Prostate gland (tissue), 2 donors: ENCODE results near the gene LILRB4.

Experiments
- POLR2A ChIP-seq: fragments of 450-650 bp; IDR thresholded peaks from one replicate; pipeline ENCODE4 v1.6.1; 2016; ENCODE audit warnings: antibody characterized with exemption, mild to moderate bottlenecking
- POLR2AphosphoS5 ChIP-seq: sonication (generic); formaldehyde crosslinking; IDR thresholded peaks from one replicate; pipeline ENCODE4 v1.6.1; 2017; ENCODE audit warnings: antibody characterized with exemption
- TF ChIP-seq, protein P1 (sequence below), 4 experiments: fragments of 200-600 bp in 2 of 4; fragments of 450-650 bp in 2 of 4; sonication (generic) in 2 of 4; IDR thresholded peaks; 1 replicate in 3 of 4; 2 replicates in 1 of 4; pipeline ENCODE4 v1.5.1; 2016 to 2019; ENCODE audit warnings: antibody characterized with exemption in 4 of 4, mild to moderate bottlenecking in 2 of 4, moderate library complexity in 2 of 4

- TF ChIP-seq, protein P1, sequence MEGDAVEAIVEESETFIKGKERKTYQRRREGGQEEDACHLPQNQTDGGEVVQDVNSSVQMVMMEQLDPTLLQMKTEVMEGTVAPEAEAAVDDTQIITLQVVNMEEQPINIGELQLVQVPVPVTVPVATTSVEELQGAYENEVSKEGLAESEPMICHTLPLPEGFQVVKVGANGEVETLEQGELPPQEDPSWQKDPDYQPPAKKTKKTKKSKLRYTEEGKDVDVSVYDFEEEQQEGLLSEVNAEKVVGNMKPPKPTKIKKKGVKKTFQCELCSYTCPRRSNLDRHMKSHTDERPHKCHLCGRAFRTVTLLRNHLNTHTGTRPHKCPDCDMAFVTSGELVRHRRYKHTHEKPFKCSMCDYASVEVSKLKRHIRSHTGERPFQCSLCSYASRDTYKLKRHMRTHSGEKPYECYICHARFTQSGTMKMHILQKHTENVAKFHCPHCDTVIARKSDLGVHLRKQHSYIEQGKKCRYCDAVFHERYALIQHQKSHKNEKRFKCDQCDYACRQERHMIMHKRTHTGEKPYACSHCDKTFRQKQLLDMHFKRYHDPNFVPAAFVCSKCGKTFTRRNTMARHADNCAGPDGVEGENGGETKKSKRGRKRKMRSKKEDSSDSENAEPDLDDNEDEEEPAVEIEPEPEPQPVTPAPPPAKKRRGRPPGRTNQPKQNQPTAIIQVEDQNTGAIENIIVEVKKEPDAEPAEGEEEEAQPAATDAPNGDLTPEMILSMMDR (IDR thresholded peaks at IDR 0.05) = no peak
- no peak for TF ChIP-seq POLR2AphosphoS5
- TF ChIP-seq POLR2A = no peak
Observed at GRCh38 chr19:54644056-54644455, 18.7 kb upstream of the LILRB4 start.
